Esophagus squamous epithelium (tissue), 5 donors: ENCODE measurements around the gene COL4A2. TPM values are rescaled to one million over a fixed set of nuclear protein-coding genes. Genes with fewer than 3 reads are reported as not detected.

Experiments
- DNase-seq: peaks from one replicate; lab custom pipeline; 2025; lab: John Stamatoyannopoulos, UW
- H3K27ac ChIP-seq, 4 donors: fragments of 200-600 bp; sonication (generic); one replicate each; pipeline ENCODE4 v1.5.1; 2016 to 2019; ENCODE audit warnings: mild to moderate bottlenecking in 1 of 4
- H3K27me3 ChIP-seq, 4 donors: fragments of 200-600 bp; sonication (generic); 1 replicate in 3 of 4; 2 replicates in 1 of 4; pipeline versions ENCODE4 v1.5.1 to v1.6.0; 2017 to 2021; ENCODE audit warnings: antibody characterized with exemption in 1 of 4
- H3K36me3 ChIP-seq, 3 donors: fragments of 200-600 bp; sonication (generic); one replicate each; pipeline ENCODE4 v1.5.1; 2016 to 2019
- H3K4me1 ChIP-seq, 3 donors: fragments of 200-600 bp; sonication (generic); one replicate each; pipeline ENCODE4 v1.5.1; 2017 to 2019
- H3K4me3 ChIP-seq, 4 donors: fragments of 200-600 bp; sonication (generic); 1 replicate in 3 of 4; 2 replicates in 1 of 4; pipeline ENCODE4 v1.5.1; 2016 to 2019; ENCODE audit warnings: mild to moderate bottlenecking in 2 of 4, moderate library complexity in 1 of 4
- H3K9me3 ChIP-seq, 3 donors: fragments of 200-600 bp; sonication (generic); one replicate each; pipeline ENCODE4 v1.5.1; 2016 to 2019
- POLR2A ChIP-seq, 4 donors: fragments of 450-650 bp; IDR thresholded peaks; one replicate each; pipeline ENCODE4 v1.6.1; 2017; ENCODE audit warnings: antibody characterized with exemption in 4 of 4, mild to moderate bottlenecking in 4 of 4, moderate library complexity in 3 of 4
- WGBS, 2 donors: methylation state at CpG; one replicate each; pipeline ENCODE4 v1.1.5; 2018; 5-methylcytosine and 5-hydroxymethylcytosine counted together
- intact Hi-C: fragments of 100-400 bp; cut with DNase I; formaldehyde crosslinking; loops from one replicate; pipeline ENCODE4 v1.15.0; 2022
- total RNA-seq, 4 donors: library from RNA; depleted of rRNA; stranded (reverse); fragments of >200 nt; gene quantifications; one replicate each; pipeline ENCODE4 v1.1.0, GENCODE V29; 2016
- TF ChIP-seq, protein P1 (sequence below), 6 experiments: fragments of 450-650 bp in 4 of 6; fragments of 200-600 bp in 2 of 6; sonication (generic) in 2 of 6; IDR thresholded peaks; one replicate each; pipeline ENCODE4 v1.5.1; 2016 to 2019; ENCODE audit warnings: antibody characterized with exemption in 6 of 6, mild to moderate bottlenecking in 4 of 6, moderate library complexity in 4 of 6
- donor health status: DM: yes; HTN: yes; CAD: no.

Gene COL4A2
- total RNA-seq, 4 donors from 2014 or later = 11.9 to 102 (median 43.5) TPM

DNA sequence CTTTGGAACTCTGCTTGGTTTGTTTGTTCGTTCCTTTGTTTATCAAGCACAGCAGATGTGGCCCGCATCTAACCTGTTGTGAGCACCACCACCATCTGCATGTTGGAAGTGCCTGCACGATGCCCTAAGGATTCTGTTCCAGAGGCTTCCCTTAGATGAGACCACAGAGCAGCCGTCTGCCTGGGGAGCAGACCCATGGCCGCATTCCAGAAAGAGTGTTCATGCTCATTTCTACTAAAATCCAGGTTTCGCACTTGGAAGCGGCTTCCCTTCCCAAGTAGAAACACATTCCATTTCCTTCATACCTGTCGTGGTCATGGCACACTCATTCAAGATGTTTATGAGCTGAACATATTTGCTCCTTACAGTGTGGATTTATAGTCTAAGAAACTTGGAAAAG, 27.2 kb downstream of the COL4A2 start:
- Histone ChIP-seq H3K9me3 (no peaks in the 10 kb centered on the region), H3K27ac (peak overlapping the region in 3 of 4 donors; percentile 20 to 50 (median 49)), H3K36me3 (no peaks in the 10 kb centered on the region), H3K4me1 (peaks cover 0 to 53% (median 24%) of the 10 kb centered on the region in 3 donors), H3K27me3 (no peaks in the 10 kb centered on the region), H3K4me3 (no peak overlapping the region)
- 82 to 88% methylated on average over 8 of the region's 8 CpGs for WGBS, 2 donors
- no peak for DNase-seq
- TF ChIP-seq, protein P1, sequence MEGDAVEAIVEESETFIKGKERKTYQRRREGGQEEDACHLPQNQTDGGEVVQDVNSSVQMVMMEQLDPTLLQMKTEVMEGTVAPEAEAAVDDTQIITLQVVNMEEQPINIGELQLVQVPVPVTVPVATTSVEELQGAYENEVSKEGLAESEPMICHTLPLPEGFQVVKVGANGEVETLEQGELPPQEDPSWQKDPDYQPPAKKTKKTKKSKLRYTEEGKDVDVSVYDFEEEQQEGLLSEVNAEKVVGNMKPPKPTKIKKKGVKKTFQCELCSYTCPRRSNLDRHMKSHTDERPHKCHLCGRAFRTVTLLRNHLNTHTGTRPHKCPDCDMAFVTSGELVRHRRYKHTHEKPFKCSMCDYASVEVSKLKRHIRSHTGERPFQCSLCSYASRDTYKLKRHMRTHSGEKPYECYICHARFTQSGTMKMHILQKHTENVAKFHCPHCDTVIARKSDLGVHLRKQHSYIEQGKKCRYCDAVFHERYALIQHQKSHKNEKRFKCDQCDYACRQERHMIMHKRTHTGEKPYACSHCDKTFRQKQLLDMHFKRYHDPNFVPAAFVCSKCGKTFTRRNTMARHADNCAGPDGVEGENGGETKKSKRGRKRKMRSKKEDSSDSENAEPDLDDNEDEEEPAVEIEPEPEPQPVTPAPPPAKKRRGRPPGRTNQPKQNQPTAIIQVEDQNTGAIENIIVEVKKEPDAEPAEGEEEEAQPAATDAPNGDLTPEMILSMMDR (IDR thresholded peaks at IDR 0.05) = no peak
- TF ChIP-seq POLR2A (IDR thresholded peaks at IDR 0.05) = no peak
- intact Hi-C loops = no loop called here

DNA sequence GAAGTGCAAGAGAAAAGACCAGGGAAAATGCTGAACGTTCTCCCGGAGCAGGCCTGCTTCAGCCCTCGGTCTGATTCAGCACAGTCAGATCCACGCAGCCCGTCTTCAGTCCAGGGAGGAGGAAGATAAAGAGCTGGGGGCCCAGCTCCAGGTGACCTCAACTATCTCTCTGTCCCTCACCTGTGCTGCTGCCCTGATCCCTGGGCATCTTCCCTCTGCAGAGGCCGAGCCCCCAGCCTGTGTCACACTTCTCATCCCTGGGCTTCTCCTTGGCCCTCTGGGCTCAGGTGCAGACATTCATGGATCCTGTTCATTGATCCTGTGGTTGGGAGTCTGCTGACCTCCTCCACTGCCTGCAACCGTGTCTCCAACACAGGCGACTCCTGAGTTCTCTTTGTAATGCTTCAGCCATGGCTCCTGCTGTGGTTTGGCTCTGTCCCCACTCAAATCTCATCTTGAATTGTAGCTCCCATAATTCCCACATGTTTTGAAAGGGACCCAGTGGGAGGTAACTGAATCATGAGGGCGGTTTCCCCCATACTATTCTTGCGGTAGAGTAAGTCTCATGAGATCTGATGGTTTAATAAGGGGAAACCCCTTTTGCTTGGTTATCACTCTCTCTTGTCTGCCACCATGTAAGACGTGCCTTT, 27.9 kb downstream of the COL4A2 start:
- Histone ChIP-seq H3K36me3 (no peaks in the 10 kb centered on the region), H3K4me3 (no peak overlapping the region), H3K4me1 (peaks cover 0 to 59% (median 24%) of the 10 kb centered on the region in 3 donors), H3K27ac (peak overlapping the region; percentile 19 to 90 (median 69)), H3K27me3 (no peaks in the 10 kb centered on the region), H3K9me3 (no peaks in the 10 kb centered on the region)
- DNase-seq = no peak
- TF ChIP-seq, protein P1 (IDR thresholded peaks at IDR 0.05) = no peak
- TF ChIP-seq POLR2A (IDR thresholded peaks at IDR 0.05) = no peak
- intact Hi-C loops = no loop called here
- 80 to 86% methylated on average over 11 of the region's 11 CpGs for WGBS, 2 donors

DNA sequence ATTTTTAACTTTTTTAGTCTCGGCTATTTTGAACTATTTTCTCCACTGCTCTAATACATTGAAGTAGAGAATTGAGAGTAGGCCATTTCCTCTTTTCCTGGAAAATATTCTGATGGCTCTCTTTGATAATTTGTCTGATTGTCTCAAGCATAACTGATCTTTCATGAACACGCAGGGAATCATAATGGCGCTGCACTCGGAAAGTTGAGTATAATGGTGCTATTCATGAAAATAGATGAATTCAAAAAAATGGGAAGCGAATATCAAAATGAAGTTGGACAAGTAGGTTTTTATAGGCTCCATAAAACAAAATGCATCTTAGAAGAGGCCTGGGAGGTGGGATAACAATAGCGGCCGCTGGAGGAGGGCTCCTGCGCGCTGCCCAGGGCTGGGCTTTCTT, 29.0 kb downstream of the COL4A2 start:
- Histone ChIP-seq H3K4me3 (no peak overlapping the region), H3K27me3 (peaks cover 0 to 8% (median 0%) of the 10 kb centered on the region in 4 donors), H3K4me1 (peaks cover 0 to 64% (median 23%) of the 10 kb centered on the region in 3 donors), H3K9me3 (no peaks in the 10 kb centered on the region), H3K36me3 (no peaks in the 10 kb centered on the region), H3K27ac (peak overlapping the region; percentile 60 to 90 (median 88))
- no peak for DNase-seq
- intact Hi-C loops = no loop called here
- WGBS, 2 donors = 90 to 92% methylated on average over 9 of the region's 9 CpGs
- TF ChIP-seq, protein P1 (IDR thresholded peaks at IDR 0.05) = no peak
- TF ChIP-seq POLR2A (IDR thresholded peaks at IDR 0.05) = no peak

DNA sequence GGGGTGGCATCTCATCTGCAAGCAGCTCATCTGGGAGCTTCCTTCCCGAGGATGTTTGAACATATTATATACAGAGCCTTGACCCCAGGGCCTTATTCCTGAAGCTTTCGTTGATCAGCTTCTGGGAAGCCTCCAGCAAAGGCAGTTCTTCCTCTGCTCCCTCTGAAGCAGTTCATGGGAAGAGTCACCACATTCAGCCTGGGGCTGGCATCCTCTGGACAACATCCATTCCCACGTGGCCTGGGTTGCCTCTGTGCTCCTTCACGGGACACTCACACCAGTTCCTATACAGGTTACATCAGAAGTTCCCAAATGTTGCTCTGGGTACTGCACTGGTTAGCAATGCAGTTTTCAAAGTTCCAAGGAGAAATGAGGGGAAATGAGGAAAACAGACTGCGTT, 29.6 kb downstream of the COL4A2 start:
- no peak overlapping the region for H3K4me3 ChIP-seq
- intact Hi-C loops = no loop called here
- H3K27me3 ChIP-seq = peaks cover 0 to 9% (median 0%) of the 10 kb centered on the region in 4 donors
- 59 to 69% methylated on average over 4 to 5 of the region's 5 CpGs for WGBS, 2 donors
- H3K27ac ChIP-seq = peak overlapping the region; percentile 60 to 90 (median 88)
- H3K4me1 ChIP-seq = peaks cover 0 to 70% (median 21%) of the 10 kb centered on the region in 3 donors
- DNase-seq = no peak
- no peaks in the 10 kb centered on the region for H3K36me3 ChIP-seq
- H3K9me3 ChIP-seq = no peaks in the 10 kb centered on the region
- no peak for TF ChIP-seq POLR2A (IDR thresholded peaks at IDR 0.05)
- TF ChIP-seq, protein P1 (IDR thresholded peaks at IDR 0.05) = no peak

DNA sequence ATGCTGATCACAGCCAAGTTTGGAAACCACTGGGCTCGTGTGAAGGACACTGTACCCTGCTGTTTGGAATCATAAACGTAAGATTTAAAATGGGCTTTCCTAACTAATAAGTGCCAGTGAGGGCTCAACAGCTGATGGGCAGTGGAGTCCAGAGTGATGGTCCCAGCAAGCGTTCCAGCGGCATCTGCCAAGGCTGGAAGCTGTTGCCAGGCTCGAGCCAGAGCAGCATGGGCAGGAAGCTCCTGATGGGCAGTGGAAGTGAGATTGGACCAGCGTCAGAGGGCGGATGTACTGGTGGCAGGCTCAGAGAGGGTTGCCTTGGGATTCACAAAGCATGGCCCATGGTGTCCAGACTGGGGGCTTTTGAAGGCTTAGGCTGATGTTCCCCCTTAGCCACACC, 30.2 kb downstream of the COL4A2 start:
- intact Hi-C loops = no loop called here
- Histone ChIP-seq H3K9me3 (no peaks in the 10 kb centered on the region), H3K4me1 (peaks cover 0 to 76% (median 21%) of the 10 kb centered on the region in 3 donors), H3K27me3 (peaks cover 0 to 11% (median 0%) of the 10 kb centered on the region in 4 donors), H3K27ac (peak overlapping the region; percentile 60 to 90 (median 88)), H3K4me3 (no peak overlapping the region), H3K36me3 (no peaks in the 10 kb centered on the region)
- DNase-seq = no peak
- 69 to 79% methylated on average over 6 of the region's 7 CpGs for WGBS, 2 donors
- no peak for TF ChIP-seq POLR2A (IDR thresholded peaks at IDR 0.05)
- TF ChIP-seq, protein P1 (IDR thresholded peaks at IDR 0.05) = no peak
